GM23338 (cell line): Measurements from ENCODE around the gene DLL1.

Source experiments
- CTCF ChIP-seq, 2 experiments: fragments of 200-600 bp in 1 of 2; sonication (generic) in 1 of 2; conservative IDR thresholded peaks; 2 replicates each; pipeline versions ENCODE4 v1.5.1 to v1.6.1; 2016 to 2017; ENCODE audit warnings: antibody characterized with exemption in 2 of 2, low read depth in 2 of 2, mild to moderate bottlenecking in 2 of 2, moderate library complexity in 1 of 2
- EZH2 ChIP-seq: fragments of 200-600 bp; sonication (generic); IDR thresholded peaks from one replicate; pipeline ENCODE4 v1.8.0; 2017; ENCODE audit warnings: antibody characterized with exemption, mild to moderate bottlenecking, low read depth; ENCODE audit not compliant: unreplicated experiment
- JUNB ChIP-seq: IDR thresholded peaks from one replicate; pipeline ENCODE4 v1.6.1; 2016; ENCODE audit warnings: antibody characterized with exemption; ENCODE audit not compliant: unreplicated experiment
- STAT1 ChIP-seq: IDR thresholded peaks from one replicate; pipeline ENCODE4 v1.6.1; 2016; ENCODE audit warnings: antibody characterized with exemption; ENCODE audit not compliant: unreplicated experiment
- ZNF114 ChIP-seq: fragments of 250-450 bp; sonication (Bioruptor Pico); IDR thresholded peaks from 2 replicates; pipeline ENCODE4 v1.5.0; 2020; ENCODE audit warnings: mild to moderate bottlenecking, moderate library complexity

- TF ChIP-seq CTCF (conservative IDR thresholded peaks at IDR 0.05; ENCODE audit: low read depth in 2 of 2) (no peak), STAT1 (no peak), JUNB (no peak), EZH2 (no peak), ZNF114 (CRISPR knock-in tag) (no peak)
Measured at GRCh38 chr6:170251776-170252571, 38.9 kb downstream of the DLL1 start.
